ENCODE results near the gene NOSTRIN. TPM values are rescaled to one million over a fixed set of nuclear protein-coding genes. Genes with fewer than 3 reads are reported as not detected.
"Not testable (repeated sequence)": the region's sequence is repeated elsewhere in the genome, so short reads cannot be mapped to it uniquely, and the experiment has no call there.

Gene NOSTRIN, protein sequence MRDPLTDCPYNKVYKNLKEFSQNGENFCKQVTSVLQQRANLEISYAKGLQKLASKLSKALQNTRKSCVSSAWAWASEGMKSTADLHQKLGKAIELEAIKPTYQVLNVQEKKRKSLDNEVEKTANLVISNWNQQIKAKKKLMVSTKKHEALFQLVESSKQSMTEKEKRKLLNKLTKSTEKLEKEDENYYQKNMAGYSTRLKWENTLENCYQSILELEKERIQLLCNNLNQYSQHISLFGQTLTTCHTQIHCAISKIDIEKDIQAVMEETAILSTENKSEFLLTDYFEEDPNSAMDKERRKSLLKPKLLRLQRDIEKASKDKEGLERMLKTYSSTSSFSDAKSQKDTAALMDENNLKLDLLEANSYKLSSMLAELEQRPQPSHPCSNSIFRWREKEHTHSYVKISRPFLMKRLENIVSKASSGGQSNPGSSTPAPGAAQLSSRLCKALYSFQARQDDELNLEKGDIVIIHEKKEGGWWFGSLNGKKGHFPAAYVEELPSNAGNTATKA
- 0.22 TPM in 1 of 2 replicates, not detected in the other for total RNA-seq (2014; rRNA removed; shearing (Covaris generic))

- peak; percentile 61 for DNase-seq (ENCODE audit: low read depth)
Observed at GRCh38 chr2:168801961-168802858, at the start of gene NOSTRIN. Gene NOSTRIN (plus strand): TSS chr2:168802637. CDS start chr2:168802647, 10 bp downstream.

DNA sequence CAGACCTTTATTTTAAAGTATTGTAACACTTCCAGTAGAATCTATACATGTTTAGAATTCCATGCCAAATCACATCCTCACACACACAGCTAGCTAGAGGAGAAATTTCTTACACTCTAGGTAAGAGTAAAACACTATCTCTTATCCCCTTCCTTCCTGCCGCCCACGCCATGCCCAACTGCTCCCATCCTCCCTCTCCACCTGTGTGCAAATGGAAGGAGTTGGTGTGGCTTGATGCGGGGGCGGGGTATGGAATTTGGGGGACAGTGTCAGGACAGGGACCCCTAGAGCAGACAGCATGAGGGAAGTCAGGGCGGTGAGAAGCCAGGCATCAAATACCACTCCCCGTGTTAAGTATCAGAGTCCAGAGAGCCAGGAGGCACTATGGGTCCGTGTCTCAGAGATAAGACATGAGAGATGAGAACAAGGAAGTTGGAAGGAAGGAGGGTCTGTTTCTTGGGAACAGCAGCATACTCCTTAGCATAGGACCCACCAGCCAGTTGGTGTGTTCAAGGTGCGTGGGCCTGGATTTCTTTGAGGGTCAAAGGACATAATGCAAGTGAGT, 48.6 kb upstream of the NOSTRIN start:
- DNase-seq (ENCODE audit: low read depth): no peak

DNA sequence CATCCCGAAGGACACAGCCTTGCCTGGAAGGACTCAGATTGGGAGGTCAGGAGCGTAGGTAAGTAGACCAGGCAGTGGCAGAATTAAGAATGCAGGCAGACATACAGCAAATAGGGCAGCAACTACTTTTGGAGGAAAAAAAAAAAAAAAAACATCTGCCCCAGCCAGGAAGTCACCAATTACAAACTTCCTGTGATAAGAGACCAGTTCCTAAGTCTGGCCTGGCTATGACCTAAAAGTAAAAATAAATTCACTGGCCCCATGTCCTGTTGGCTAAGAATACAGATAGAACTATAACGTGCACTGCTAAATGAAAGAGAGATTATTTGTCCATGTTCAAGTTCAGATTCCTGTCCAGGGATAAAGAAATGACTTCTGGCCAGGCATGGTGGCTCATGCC, 45.2 kb upstream of the NOSTRIN start:
- no peak for DNase-seq (ENCODE audit: low read depth)

- DNase-seq (ENCODE audit: low read depth): peak; percentile 48
Observed at GRCh38 chr2:168758970-168759820, 43.2 kb upstream of the NOSTRIN start.

GRCh38 chr2:168765401-168765800, 37.0 kb upstream of the NOSTRIN start:
- DNase-seq (ENCODE audit: low read depth): no peak

DNA sequence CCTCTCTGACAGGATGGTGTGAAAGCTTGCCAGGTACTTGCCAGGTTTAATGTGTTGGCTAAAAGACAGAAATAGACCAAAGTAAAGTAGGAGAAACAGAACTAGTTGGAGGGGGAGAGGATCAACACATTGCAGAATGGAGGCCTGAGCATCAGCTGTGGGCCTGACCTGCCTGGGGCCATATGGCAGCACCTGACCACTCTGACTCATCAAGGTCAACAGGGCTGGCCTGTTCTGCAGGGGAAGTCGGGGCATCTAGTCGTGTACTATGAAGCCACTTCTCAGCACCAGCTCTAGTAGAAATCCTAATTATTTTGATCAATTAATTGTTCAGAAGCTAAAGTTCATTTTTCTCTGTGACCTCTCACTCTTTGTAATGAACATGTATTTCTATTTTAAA, 35.8 kb upstream of the NOSTRIN start:
- peak; percentile 53 for DNase-seq (ENCODE audit: low read depth)

GRCh38 chr2:168767258-168767657, 35.2 kb upstream of the NOSTRIN start:
- no peak for DNase-seq (ENCODE audit: low read depth)

DNA sequence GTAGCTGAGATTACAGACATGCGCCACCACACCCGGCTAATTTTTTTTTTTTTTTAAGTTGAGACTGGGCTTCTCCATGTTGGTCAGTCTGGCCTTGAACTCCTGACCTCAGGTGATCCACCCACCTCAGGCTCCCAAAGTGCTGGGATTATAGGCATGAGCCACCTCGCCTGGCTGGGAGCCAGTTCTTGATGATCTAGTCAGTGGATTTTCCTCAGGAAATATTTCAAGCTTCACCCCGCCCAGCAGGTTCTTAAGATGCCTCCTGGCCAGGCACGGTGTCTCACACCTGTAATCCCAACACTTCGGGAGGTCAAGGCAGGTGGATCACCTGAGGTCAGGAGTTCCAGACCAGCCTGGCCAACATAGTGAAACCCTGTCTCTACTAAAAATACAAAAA, 34.1 kb upstream of the NOSTRIN start:
- DNase-seq (ENCODE audit: low read depth): not testable (repeated sequence)

DNA sequence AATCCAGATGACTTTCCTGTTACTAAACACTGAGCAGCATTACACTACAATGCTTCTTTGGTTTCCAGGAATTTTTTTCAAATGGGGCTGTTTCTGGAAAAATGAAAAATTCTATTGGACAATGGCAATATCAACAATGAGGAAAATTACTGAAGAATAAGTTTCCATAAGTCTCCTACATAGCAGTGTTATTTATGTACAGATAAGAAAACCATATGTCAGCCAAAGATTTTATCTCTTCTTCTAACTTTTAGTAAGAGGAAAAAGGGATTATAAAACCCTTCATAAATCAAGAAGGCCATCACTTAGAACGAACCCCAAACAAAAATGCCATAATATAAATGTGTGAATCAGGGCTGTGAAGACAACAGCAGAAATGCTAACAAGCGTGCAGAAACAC, 31.6 kb upstream of the NOSTRIN start:
- no peak for DNase-seq (ENCODE audit: low read depth)

DNA sequence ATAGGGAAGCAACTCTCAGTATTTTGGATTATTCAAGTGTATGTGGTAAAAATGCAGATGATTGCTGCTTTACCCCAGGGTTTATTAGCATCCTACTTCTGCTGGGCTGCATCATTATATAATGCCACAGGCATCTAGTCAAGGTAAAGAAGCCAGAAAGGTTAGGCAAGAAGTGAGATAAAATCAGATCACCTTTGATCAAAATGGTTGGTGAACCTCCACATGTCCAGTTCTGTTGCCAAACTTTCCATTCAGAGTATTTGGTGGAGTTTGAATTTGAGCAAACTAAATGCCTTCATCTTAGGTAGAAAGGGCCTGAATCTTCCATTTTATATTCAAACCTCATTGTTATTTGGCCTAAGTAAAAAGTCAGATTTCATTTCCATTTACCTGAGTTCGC, 29.7 kb upstream of the NOSTRIN start:
- DNase-seq (ENCODE audit: low read depth): no peak

GRCh38 chr2:168773128-168773527, 29.3 kb upstream of the NOSTRIN start:
- DNase-seq (ENCODE audit: low read depth): no peak

DNA sequence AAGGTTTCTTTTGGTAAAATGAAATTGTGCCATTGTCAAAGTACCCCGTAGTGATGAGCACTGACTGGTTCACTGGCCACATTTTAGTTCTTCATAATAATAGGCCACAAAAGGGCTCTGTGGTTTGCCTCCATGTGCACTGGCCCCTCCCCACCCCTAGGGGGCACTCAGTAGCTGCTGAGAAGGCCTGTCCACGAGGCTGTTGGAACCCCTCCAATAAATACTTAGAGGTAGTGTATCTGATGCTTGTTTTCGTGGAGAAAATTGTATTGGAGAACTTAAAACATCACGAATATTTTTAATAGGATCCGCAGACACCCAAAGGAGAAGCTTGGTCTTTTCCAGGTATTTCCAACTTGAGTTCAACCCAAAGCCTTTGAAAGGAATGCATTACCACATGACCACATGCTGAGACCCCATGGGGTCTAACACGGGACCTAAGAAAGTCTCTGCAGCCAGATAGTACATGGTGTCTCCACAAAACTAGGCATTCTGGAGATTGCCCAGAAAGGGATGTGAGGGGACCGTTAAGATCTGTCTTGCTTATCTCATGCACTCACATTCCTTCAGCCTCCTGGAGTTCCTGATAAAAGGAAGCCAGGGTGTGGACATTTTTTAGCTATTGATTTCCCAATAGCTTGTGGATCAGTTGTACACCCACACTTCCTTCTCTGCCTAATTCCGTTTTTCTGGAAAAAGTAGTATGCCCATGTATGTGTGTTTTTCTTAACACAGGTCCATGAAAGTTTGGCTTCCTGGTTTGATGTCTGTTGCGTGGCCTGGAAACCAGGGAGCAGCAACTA, 28.5 kb upstream of the NOSTRIN start:
- DNase-seq (ENCODE audit: low read depth): peak; percentile 52

DNA sequence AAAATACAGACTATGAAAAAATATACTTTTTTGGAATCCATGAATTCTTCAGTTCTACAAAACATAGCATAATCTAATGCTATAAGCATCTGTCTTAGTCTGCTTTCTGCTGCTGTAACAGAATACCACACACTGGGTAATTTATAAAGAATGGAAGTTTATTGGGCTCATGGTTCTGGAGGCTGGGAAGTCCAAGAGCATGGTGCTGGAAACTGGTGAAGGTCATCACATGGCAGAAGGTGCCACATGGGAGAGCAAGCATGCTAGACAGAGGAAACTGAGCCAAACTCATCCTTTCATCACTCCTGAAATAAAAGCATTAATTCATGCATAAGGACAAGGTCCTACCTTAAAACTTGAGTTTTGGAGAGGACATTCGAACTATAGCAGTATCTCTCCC, 26.6 kb upstream of the NOSTRIN start:
- DNase-seq (ENCODE audit: low read depth): no peak

- no peak for DNase-seq (ENCODE audit: low read depth)
Observed at GRCh38 chr2:168780669-168781071, 21.8 kb upstream of the NOSTRIN start.

GRCh38 chr2:168781191-168781817, 21.1 kb upstream of the NOSTRIN start:
- DNase-seq (ENCODE audit: low read depth): no peak

DNA sequence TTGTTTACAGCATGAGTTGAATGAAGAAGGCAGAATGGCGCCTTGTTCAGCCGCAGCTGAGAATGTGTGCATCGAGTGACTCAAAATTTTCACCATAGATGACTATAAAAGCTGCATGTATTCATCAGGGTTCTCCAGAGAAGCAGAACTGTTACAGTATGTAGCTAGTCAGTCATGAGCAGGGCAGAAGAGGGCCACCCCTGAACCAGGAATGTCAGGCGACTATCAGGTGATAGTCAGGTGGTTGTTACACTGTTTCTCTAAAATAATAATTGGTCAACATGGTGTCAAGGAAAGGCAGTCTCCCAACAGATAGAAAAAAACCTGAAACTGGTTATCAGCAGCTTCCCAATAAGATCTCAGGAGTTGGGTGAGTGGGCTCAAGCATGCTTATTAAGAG, 20.2 kb upstream of the NOSTRIN start:
- DNase-seq (ENCODE audit: low read depth): no peak

DNA sequence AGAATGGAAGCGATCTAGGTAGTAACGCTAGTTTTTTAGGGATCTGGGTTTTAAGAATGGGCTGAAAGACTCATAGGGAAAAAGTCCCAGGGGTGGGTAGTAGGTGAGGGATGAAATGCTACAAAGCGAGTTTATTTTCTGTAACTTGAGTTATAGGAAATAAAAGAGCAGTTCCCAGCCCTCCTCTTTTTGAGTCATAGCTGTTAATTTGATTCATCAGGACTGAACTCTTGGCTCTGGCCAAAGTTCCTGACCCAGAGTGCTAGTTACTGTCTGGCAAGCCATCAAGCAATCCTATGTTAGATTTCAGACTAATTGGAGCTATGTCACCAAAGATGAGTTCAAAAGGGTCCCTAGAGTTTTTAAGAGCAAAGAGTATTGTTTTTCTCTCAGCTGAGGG, 17.4 kb upstream of the NOSTRIN start:
- DNase-seq (ENCODE audit: low read depth): no peak

GRCh38 chr2:168787098-168787781, 15.2 kb upstream of the NOSTRIN start:
- DNase-seq (ENCODE audit: low read depth): no peak

DNA sequence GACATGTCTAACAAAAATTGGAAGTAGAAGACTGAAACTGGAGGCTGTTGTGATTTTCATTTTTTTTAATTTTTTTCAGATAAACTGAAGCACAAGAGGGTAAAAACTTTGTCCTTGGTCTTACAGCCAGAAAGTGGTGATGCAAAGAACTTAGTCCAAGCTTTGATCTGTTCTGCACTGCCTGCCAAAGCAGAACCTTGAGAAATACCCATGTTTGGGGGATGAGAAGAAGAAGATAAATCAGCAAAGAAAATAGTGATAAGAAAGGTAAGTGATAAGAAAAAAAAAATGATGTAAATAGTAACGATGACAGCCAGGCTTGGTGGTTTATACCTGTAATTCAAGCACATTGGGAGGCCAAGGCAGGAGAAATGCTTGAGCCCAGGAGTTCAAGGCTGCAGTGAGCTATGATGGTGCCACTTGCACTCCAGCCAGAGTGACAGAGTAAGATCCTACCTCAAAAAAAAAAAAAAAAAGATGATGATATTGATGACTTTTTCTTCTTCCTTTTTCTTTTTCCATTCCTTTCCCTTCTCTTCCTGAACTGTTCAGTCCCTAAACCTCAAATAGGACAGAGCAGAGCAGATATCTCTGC, 14.6 kb upstream of the NOSTRIN start:
- no peak for DNase-seq (ENCODE audit: low read depth)

Data from M059J (cell line).